H9 (cell line): ENCODE data around the gene TRAF2. TPM values are rescaled to one million over a fixed set of nuclear protein-coding genes. Genes with fewer than 3 reads are reported as not detected.

Experiments
- DNase-seq: peaks from one replicate; pipeline ENCODE4 v3.0.0-alpha.2; 2017
- H2AFZ ChIP-seq: one replicate; pipeline ENCODE4 v1.6.1; 2013; ENCODE audit warnings: mild to moderate bottlenecking, low read length, control low read depth, moderate library complexity
- H2AK5ac ChIP-seq: 2 replicates; pipeline ENCODE4 v1.6.1; 2013; ENCODE audit warnings: low read length, control low read depth, mixed read lengths; ENCODE audit not compliant: insufficient read length
- H2BK120ac ChIP-seq: one replicate; pipeline ENCODE4 v1.6.1; 2013; ENCODE audit warnings: low read depth, mild to moderate bottlenecking, low read length, control low read depth, inconsistent platforms; ENCODE audit not compliant: poor library complexity, severe bottlenecking
- H2BK12ac ChIP-seq: 2 replicates; pipeline ENCODE4 v1.6.1; 2013; ENCODE audit warnings: low read length, control low read depth, mixed read lengths, low read depth; ENCODE audit not compliant: insufficient read length
- H2BK15ac ChIP-seq: 2 replicates; pipeline ENCODE4 v1.6.1; 2013; ENCODE audit warnings: low read depth, low read length, control low read depth
- H2BK20ac ChIP-seq: one replicate; pipeline ENCODE4 v1.6.1; 2013; ENCODE audit warnings: low read depth, mild to moderate bottlenecking, low read length, control low read depth, inconsistent platforms; ENCODE audit not compliant: poor library complexity, severe bottlenecking
- H2BK5ac ChIP-seq: 2 replicates; pipeline ENCODE4 v1.6.1; 2013; ENCODE audit warnings: low read length, control low read depth, mixed read lengths; ENCODE audit not compliant: insufficient read length
- H3K14ac ChIP-seq: 2 replicates; pipeline ENCODE4 v1.6.1; 2013; ENCODE audit warnings: low read length, control low read depth; ENCODE audit not compliant: insufficient read depth
- H3K18ac ChIP-seq: 2 replicates; pipeline ENCODE4 v1.6.1; 2013; ENCODE audit warnings: low read depth, mild to moderate bottlenecking, mixed read lengths, low read length, control low read depth; ENCODE audit not compliant: insufficient read length
- H3K23ac ChIP-seq: 2 replicates; pipeline ENCODE4 v1.6.1; 2013; ENCODE audit warnings: low read length, control low read depth, mixed read lengths, low read depth; ENCODE audit not compliant: insufficient read length
- H3K23me2 ChIP-seq: 2 replicates; pipeline ENCODE4 v1.6.1; 2013; ENCODE audit warnings: low read depth, mild to moderate bottlenecking, mixed read lengths, low read length, control low read depth; ENCODE audit not compliant: insufficient read length, poor library complexity, severe bottlenecking
- H3K27ac ChIP-seq: 2 replicates; pipeline ENCODE4 v1.5.1; 2013; ENCODE audit warnings: low read length, control low read depth, mixed read lengths, low read depth; ENCODE audit not compliant: insufficient read length
- H3K27me3 ChIP-seq: 2 replicates; pipeline ENCODE4 v1.6.1; 2013; ENCODE audit warnings: low read length, control low read depth, inconsistent platforms; ENCODE audit not compliant: insufficient read depth
- H3K4ac ChIP-seq: 2 replicates; pipeline ENCODE4 v1.6.1; 2013; ENCODE audit warnings: low read depth, mild to moderate bottlenecking, control low read depth, inconsistent platforms, low read length, moderate library complexity
- H3K4me1 ChIP-seq: 2 replicates; pipeline ENCODE4 v1.6.1; 2013; ENCODE audit warnings: low read length, control low read depth, inconsistent platforms; ENCODE audit not compliant: insufficient read depth
- H3K4me2 ChIP-seq: 2 replicates; pipeline ENCODE4 v1.6.1; 2013; ENCODE audit warnings: low read length, control low read depth, mixed read lengths; ENCODE audit not compliant: insufficient read length, insufficient read depth
- H3K56ac ChIP-seq: 2 replicates; pipeline ENCODE4 v1.6.1; 2013; ENCODE audit warnings: low read depth, mild to moderate bottlenecking, mixed read lengths, low read length, control low read depth; ENCODE audit not compliant: insufficient read length
- H3K79me1 ChIP-seq: 2 replicates; pipeline ENCODE4 v1.6.1; 2013; ENCODE audit warnings: low read depth, mild to moderate bottlenecking, moderate library complexity, low read length, control low read depth, inconsistent platforms; ENCODE audit not compliant: insufficient read depth, poor library complexity, severe bottlenecking
- H3K79me2 ChIP-seq: 2 replicates; pipeline ENCODE4 v1.6.1; 2013; ENCODE audit warnings: low read length, control low read depth, inconsistent platforms; ENCODE audit not compliant: insufficient read depth
- H3K9ac ChIP-seq: 2 replicates; pipeline ENCODE4 v1.6.1; 2013; ENCODE audit warnings: low read length, control low read depth, mixed read lengths; ENCODE audit not compliant: insufficient read length; ENCODE audit errors: extremely low read depth
- H3K9me3 ChIP-seq: one replicate; pipeline ENCODE4 v1.6.1; 2013; ENCODE audit warnings: low read depth, low read length, inconsistent platforms; ENCODE audit not compliant: control insufficient read depth
- H3T11ph ChIP-seq: one replicate; pipeline ENCODE4 v1.6.1; 2013; ENCODE audit warnings: mild to moderate bottlenecking, low read length, control low read depth, inconsistent platforms
- H4K20me1 ChIP-seq: one replicate; pipeline ENCODE4 v1.6.1; 2013; ENCODE audit not compliant: control insufficient read depth, insufficient read length, insufficient read depth
- H4K5ac ChIP-seq: 2 replicates; pipeline ENCODE4 v1.6.1; 2013; ENCODE audit warnings: low read depth, mild to moderate bottlenecking, mixed read lengths, low read length, control low read depth; ENCODE audit not compliant: insufficient read length
- H4K8ac ChIP-seq: replicated peaks from 2 replicates; pipeline ENCODE4 v1.6.1; 2013; ENCODE audit warnings: low read length, control low read depth, mixed read lengths, low read depth; ENCODE audit not compliant: insufficient read length
- H4K91ac ChIP-seq: 2 replicates; pipeline ENCODE4 v1.6.1; 2013; ENCODE audit warnings: low read depth, mild to moderate bottlenecking, moderate library complexity, mixed read lengths, low read length, control low read depth; ENCODE audit not compliant: insufficient read length
- H3K27ac Mint-ChIP-seq, 3 experiments: 2 replicates in 2 of 3; 3 replicates in 1 of 3; pipeline ENCODE4 v1.8.0; 2020 to 2021; ENCODE audit warnings: mixed read lengths in 3 of 3, mild to moderate bottlenecking in 1 of 3, moderate library complexity in 1 of 3
- H3K27me3 Mint-ChIP-seq: 2 replicates; pipeline ENCODE4 v1.8.0; 2021; ENCODE audit warnings: low read depth, mild to moderate bottlenecking, moderate library complexity, mixed read lengths
- H3K36me3 Mint-ChIP-seq, 3 experiments: 2 replicates in 2 of 3; 3 replicates in 1 of 3; pipeline ENCODE4 v1.8.0; 2020 to 2021; ENCODE audit warnings: low read depth in 3 of 3, mixed read lengths in 3 of 3; ENCODE audit not compliant: insufficient read depth in 1 of 3
- H3K4me1 Mint-ChIP-seq, 2 experiments: 2 replicates each; pipeline ENCODE4 v1.8.0; 2020; ENCODE audit warnings: mixed read lengths in 2 of 2
- H3K4me3 Mint-ChIP-seq, 2 experiments: 2 replicates in 1 of 2; 3 replicates in 1 of 2; pipeline ENCODE4 v1.8.0; 2020 to 2021; ENCODE audit warnings: mild to moderate bottlenecking in 2 of 2, mixed read lengths in 2 of 2, moderate library complexity in 1 of 2
- H3K9me3 Mint-ChIP-seq, 2 experiments: 2 replicates in 1 of 2; 3 replicates in 1 of 2; pipeline ENCODE4 v1.8.0; 2020; ENCODE audit warnings: mild to moderate bottlenecking in 2 of 2, mixed read lengths in 2 of 2, moderate library complexity in 1 of 2
- CTCF ChIP-seq: fragments of 200-600 bp; sonication (generic); conservative IDR thresholded peaks from 3 replicates; pipeline ENCODE4 v1.8.0; 2021; ENCODE audit warnings: antibody characterized with exemption, mild to moderate bottlenecking
- WGBS: extraction: QIAGEN DNeasy Blood & Tissue Kit; methylation state at CpG from one replicate; pipeline ENCODE4 v1.1.7; 2013; ENCODE audit warnings: missing lambda C conversion rate, low lambda C conversion rate, mixed read lengths; ENCODE audit not compliant: insufficient read length; ENCODE audit errors: extremely low coverage; 5-methylcytosine and 5-hydroxymethylcytosine counted together
- total RNA-seq: library from RNA; stranded (reverse); gene quantifications from 2 replicates; pipeline ENCODE4 v1.2.1, GENCODE V29; 2021

TRAF2 gene
- total RNA-seq, 1 experiment from 2014 or later = 48.8 TPM

- Histone ChIP-seq H3K79me1 (no peaks in the 10 kb centered on the region), H3K27me3 (no peaks in the 10 kb centered on the region), H3K4me2 (no peak overlapping the region), H4K5ac (no peak overlapping the region), H2AK5ac (no peak overlapping the region), H3K14ac (no peak overlapping the region), H3K9me3 (no peaks in the 10 kb centered on the region), H2BK120ac (no peak overlapping the region), H4K91ac (no peak overlapping the region), H2AFZ (no peak overlapping the region), H3K79me2 (no peaks in the 10 kb centered on the region), H2BK5ac (no peak overlapping the region), H3K23me2 (peaks cover 5% of the 10 kb centered on the region), H4K8ac (no peak overlapping the region), H3T11ph (no peak overlapping the region), H3K4me1 (no peaks in the 10 kb centered on the region), H2BK15ac (no peak overlapping the region), H3K18ac (no peak overlapping the region), H4K20me1 (peaks cover 2% of the 10 kb centered on the region), H2BK20ac (no peak overlapping the region), H2BK12ac (no peak overlapping the region), H3K4ac (no peak overlapping the region), H3K56ac (no peak overlapping the region), H3K27ac (no peak overlapping the region), H3K9ac (no peak overlapping the region), H3K23ac (no peak overlapping the region)
- DNase-seq = no peak
- peaks cover 8% of the 10 kb centered on the region for H3K27me3 Mint-ChIP-seq
- no peak overlapping the region for H3K4me3 Mint-ChIP-seq
- H3K4me1 Mint-ChIP-seq = no peaks in the 10 kb centered on the region
- no peak for TF ChIP-seq CTCF
- no peak overlapping the region for H3K27ac Mint-ChIP-seq
- WGBS = no CpG with 5 or more reads among the region's 19 CpGs
- peaks cover 6% of the 10 kb centered on the region in 2 experiments; a peak in 4 of 5 replicates for H3K9me3 Mint-ChIP-seq
- H3K36me3 Mint-ChIP-seq = no peaks in the 10 kb centered on the region; a peak in 1 of 7 replicates
These were observed 67.5 kb downstream of the TRAF2 start for GRCh38 chr9:136953771-136954269.
